ENCODE results near the gene CCDC175.

The CCDC175 gene

DNA sequence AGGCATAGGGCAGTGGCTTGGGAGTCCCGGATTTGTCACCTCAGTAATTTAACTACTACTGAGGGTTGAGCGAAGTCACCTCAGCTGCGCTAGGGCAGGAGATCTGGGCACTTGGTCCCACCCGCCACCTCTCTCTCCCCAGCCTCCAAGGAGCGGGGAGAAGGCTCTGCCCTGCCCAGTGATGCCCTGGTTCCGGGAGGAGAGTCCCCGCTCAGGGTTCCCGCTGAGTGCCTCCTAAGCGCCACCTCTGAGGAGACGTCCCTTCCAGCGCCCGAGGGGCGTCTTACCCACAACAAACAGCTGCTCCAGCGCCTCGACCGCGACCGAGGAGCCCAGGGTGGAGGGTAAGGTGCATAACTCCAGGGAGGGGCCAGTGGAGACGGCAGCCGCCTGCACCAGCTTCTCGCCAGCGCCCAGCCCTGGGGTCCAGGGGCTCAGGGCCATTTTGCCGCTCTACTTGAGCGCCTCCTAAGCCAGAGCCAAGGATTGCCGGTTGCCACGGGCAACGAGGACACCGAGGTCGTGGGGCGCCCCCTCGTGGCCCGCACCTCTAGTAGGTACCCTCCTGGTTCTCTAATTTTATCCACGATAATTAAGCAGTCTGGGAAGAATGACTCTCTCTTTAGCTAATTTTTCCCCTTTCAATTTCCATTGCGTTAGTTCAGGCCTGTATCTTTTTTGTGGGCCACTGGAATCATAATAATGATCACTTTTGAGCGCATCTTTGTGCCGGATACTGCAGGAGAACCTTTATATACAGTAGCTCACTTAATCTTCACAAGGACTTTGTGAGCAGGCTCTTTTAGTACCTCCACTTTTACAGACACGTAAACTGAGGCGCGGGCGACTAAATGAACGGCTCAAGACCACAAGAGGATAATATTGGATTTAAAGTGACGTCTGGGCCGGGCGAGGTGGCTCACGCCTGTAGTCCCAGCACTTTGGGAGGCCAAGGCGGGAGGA is at the start of gene CCDC175:
Gene CCDC175, minus strand, starts transcription at position 481 of the 963 bp plus-strand sequence. Its CDS starts 37 bp downstream, at position 444.
- H3K27me3 ChIP-seq (replicated peaks; ENCODE audit: control insufficient read depth, insufficient read depth, low read length): no peaks in the 10 kb centered on the region
- H3K4me3 ChIP-seq (ENCODE audit: low read length): peak within 1 kb of the TSS; percentile 70
- peak; percentile 68 for DNase-seq (ENCODE audit: low read depth)
- no peak within 1 kb of the TSS for H3K9ac ChIP-seq (ENCODE audit: low read length)
- no peaks in the 10 kb centered on the region for H3K4me1 ChIP-seq (ENCODE audit: control insufficient read depth, insufficient read depth, low read length)
- H3K36me3 ChIP-seq (ENCODE audit: control insufficient read depth, insufficient read depth, low read length, severe bottlenecking): no peaks in the 10 kb centered on the region
- no peaks in the 10 kb centered on the region for H3K9me3 ChIP-seq (ENCODE audit: control insufficient read depth, low read length)

DNA sequence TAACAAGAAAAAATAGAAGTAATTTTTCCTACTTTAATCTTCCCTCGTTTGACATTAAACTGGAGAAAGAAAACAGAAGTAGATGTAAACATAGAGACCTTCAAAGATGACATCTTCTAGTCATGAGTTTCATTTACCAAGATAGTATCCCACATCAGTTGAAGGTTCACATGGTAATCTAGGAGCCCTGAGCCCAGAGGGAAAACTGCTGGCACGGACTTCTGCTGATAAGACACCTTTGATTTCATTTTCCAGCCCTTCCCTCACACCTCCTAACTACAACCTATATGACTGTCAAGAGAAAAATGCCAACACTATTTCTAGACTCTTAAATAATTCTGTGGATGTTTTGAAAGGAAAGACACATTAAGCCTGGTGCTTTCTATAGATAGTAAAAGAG is 46.0 kb upstream of the CCDC175 start:
- no peak for DNase-seq (ENCODE audit: low read depth)
- Histone ChIP-seq H3K4me3 (ENCODE audit: low read length) (no peak overlapping the region), H3K27me3 (replicated peaks; ENCODE audit: control insufficient read depth, insufficient read depth, low read length) (no peaks in the 10 kb centered on the region), H3K9me3 (ENCODE audit: control insufficient read depth, low read length) (no peaks in the 10 kb centered on the region), H3K36me3 (ENCODE audit: control insufficient read depth, insufficient read depth, low read length, severe bottlenecking) (no peaks in the 10 kb centered on the region), H3K9ac (ENCODE audit: low read length) (no peak overlapping the region), H3K4me1 (ENCODE audit: control insufficient read depth, insufficient read depth, low read length) (no peaks in the 10 kb centered on the region)

DNA sequence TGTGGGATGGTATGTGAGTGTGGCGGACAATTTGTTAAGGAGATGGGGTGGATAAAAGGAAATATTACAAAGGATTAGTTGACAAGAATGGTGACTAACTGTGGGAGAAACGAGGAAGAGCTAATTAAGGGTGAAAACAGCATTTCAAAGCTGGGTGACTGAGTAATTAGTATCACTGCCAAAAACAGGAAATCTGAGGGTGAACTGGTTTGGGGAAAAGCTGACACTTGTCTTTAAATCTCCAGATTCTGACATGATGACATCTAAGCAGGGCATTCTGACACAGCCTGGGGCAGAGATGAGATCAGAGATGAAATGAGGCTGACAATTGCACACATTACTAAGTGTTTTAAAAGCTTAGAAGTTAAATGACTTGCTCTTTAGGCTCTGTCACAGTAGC is 42.4 kb upstream of the CCDC175 start:
- Histone ChIP-seq H3K4me1 (ENCODE audit: control insufficient read depth, insufficient read depth, low read length) (no peaks in the 10 kb centered on the region), H3K9me3 (ENCODE audit: control insufficient read depth, low read length) (peaks cover 4% of the 10 kb centered on the region), H3K27me3 (replicated peaks; ENCODE audit: control insufficient read depth, insufficient read depth, low read length) (no peaks in the 10 kb centered on the region), H3K4me3 (ENCODE audit: low read length) (no peak overlapping the region), H3K9ac (ENCODE audit: low read length) (no peak overlapping the region), H3K36me3 (ENCODE audit: control insufficient read depth, insufficient read depth, low read length, severe bottlenecking) (no peaks in the 10 kb centered on the region)
- no peak for DNase-seq (ENCODE audit: low read depth)

DNA sequence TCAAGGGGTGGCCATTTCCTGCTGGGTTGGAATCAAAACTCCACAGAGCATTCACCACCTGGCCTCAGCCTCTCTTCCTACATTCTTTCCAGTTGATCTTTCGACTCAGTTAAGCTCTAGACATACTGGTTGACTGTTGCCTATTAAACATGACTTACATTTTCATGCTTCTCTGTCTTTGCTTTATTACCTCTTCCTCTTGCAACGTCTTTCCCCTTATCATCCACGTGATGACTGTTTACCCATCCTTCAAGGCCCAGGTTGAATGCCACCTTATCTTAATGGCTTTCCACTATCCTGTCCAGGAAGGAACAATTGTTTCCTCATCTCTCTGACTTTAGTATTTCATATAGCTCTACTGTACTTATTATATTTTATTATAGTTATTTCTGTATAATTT is 24.4 kb upstream of the CCDC175 start:
- Histone ChIP-seq H3K9ac (ENCODE audit: low read length) (no peak overlapping the region), H3K4me1 (ENCODE audit: control insufficient read depth, insufficient read depth, low read length) (no peaks in the 10 kb centered on the region), H3K4me3 (ENCODE audit: low read length) (no peak overlapping the region), H3K27me3 (replicated peaks; ENCODE audit: control insufficient read depth, insufficient read depth, low read length) (no peaks in the 10 kb centered on the region), H3K36me3 (ENCODE audit: control insufficient read depth, insufficient read depth, low read length, severe bottlenecking) (no peaks in the 10 kb centered on the region), H3K9me3 (ENCODE audit: control insufficient read depth, low read length) (no peaks in the 10 kb centered on the region)
- DNase-seq (ENCODE audit: low read depth): no peak

DNA sequence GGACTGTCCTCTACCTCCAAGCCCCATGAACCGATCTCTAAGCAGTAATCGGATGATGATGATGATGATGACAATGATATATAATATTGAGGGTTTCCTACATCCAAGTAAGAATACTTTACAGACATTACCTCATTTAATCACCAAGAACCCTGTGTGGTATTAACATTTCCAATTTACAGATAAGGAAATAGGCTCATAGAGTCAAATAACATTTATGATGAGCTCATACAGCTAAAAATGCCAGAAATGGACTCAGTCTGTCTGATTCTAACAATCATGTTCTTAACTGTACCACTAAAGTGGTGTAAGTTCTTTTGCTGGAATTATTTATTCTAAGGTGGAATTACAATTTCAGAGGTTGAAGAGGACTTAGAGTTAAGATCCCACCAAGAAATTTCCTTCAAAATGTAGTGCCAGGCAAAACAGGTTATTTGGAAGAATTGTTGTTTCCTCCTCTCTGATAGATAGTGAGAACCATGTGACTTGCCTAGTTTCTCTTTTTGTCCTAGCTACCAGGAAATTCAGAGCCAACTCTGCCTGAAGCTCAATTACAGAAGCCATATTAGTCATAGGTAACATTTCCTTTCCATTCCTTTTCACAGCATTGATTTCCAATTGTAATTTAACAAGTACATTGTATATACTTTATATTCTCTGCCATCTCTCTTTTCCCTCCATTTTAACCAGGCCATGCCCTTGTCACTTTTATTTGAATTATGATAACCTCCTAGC is 23.8 kb upstream of the CCDC175 start:
- H3K4me3 ChIP-seq (ENCODE audit: low read length): no peak overlapping the region
- no peaks in the 10 kb centered on the region for H3K9me3 ChIP-seq (ENCODE audit: control insufficient read depth, low read length)
- no peaks in the 10 kb centered on the region for H3K4me1 ChIP-seq (ENCODE audit: control insufficient read depth, insufficient read depth, low read length)
- H3K27me3 ChIP-seq (replicated peaks; ENCODE audit: control insufficient read depth, insufficient read depth, low read length): no peaks in the 10 kb centered on the region
- no peaks in the 10 kb centered on the region for H3K36me3 ChIP-seq (ENCODE audit: control insufficient read depth, insufficient read depth, low read length, severe bottlenecking)
- DNase-seq (ENCODE audit: low read depth): no peak
- H3K9ac ChIP-seq (ENCODE audit: low read length): no peak overlapping the region

DNA sequence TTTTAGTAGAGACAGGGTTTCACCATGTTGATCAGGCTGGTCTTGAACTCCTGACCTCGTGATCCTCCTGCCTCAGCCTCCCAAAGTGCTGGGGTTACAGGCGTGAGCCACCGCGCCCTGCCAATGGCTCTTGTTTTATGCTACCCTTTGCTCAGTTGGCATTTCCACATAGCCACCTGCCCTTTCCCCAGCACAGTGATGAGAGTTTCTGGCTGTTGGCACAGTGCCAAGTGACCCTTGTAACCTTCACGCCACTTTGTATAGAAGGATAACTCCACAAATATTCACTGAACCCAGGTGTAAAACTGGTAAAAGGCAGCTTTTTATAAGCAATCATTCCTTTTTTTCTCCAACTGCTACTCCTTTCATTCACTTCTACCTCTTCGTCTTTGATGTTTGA is 18.5 kb upstream of the CCDC175 start:
- Histone ChIP-seq H3K36me3 (ENCODE audit: control insufficient read depth, insufficient read depth, low read length, severe bottlenecking) (no peaks in the 10 kb centered on the region), H3K27me3 (replicated peaks; ENCODE audit: control insufficient read depth, insufficient read depth, low read length) (peaks cover 7% of the 10 kb centered on the region), H3K4me3 (ENCODE audit: low read length) (no peak overlapping the region), H3K9me3 (ENCODE audit: control insufficient read depth, low read length) (no peaks in the 10 kb centered on the region), H3K4me1 (ENCODE audit: control insufficient read depth, insufficient read depth, low read length) (no peaks in the 10 kb centered on the region), H3K9ac (ENCODE audit: low read length) (no peak overlapping the region)
- DNase-seq (ENCODE audit: low read depth): no peak

DNA sequence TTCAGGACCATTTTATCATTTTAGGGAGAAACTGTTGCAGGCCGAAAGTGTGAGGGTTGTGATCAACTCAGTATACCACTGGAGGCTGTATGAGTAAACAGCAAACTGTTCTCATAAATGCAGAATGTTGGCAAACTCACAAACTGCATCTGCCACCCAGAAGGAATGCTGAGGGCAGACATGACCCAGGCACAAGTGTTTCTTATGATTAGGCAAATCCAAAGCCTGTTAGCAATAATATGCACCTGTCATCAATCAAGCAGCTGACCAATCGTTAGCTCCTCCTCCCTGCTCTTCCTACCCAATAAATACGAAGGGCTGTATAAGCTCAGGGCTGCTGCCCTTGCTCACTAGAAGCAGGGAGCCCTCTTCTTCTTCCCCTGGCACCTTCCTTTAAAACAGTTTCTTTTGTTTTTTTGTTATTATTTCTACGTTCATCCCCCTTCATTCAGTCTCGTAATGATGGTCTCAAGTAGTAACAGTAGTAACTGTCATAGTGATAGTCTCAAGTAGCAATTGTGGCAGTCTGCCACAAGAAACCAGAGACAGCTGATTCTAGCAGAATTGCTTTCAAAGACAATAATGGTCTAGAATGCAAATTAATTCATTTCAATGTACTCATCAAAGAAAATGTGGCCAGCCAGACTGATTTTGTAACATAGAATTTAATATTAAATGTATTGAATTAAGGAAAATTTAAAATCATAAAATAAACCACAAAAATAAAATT is 15.2 kb upstream of the CCDC175 start:
- no peaks in the 10 kb centered on the region for H3K36me3 ChIP-seq (ENCODE audit: control insufficient read depth, insufficient read depth, low read length, severe bottlenecking)
- H3K4me1 ChIP-seq (ENCODE audit: control insufficient read depth, insufficient read depth, low read length): no peaks in the 10 kb centered on the region
- H3K4me3 ChIP-seq (ENCODE audit: low read length): no peak overlapping the region
- peaks cover 7% of the 10 kb centered on the region for H3K27me3 ChIP-seq (replicated peaks; ENCODE audit: control insufficient read depth, insufficient read depth, low read length)
- DNase-seq (ENCODE audit: low read depth): no peak
- H3K9me3 ChIP-seq (ENCODE audit: control insufficient read depth, low read length): no peaks in the 10 kb centered on the region
- H3K9ac ChIP-seq (ENCODE audit: low read length): no peak overlapping the region

DNA sequence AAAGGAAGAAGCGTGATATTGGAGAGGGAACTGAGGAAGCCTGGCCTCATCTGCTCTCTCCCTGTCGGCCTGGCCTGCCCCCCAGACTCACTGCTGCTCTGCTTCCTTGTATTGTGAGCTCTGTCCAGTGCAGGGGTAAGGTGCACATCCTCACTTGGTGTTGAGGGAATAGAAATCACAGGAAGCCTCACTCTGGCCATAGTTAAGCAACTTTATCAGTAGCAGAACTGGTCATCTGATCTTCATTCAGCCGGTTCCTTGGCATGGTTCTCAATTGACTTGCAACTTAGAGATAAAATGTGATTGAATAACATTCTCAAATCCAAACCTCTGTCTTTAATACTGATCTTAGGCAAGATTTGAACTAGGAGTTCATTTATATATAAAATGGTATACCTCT is 11.5 kb upstream of the CCDC175 start:
- no peak for DNase-seq (ENCODE audit: low read depth)
- Histone ChIP-seq H3K36me3 (ENCODE audit: control insufficient read depth, insufficient read depth, low read length, severe bottlenecking) (no peaks in the 10 kb centered on the region), H3K9ac (ENCODE audit: low read length) (no peak overlapping the region)

DNA sequence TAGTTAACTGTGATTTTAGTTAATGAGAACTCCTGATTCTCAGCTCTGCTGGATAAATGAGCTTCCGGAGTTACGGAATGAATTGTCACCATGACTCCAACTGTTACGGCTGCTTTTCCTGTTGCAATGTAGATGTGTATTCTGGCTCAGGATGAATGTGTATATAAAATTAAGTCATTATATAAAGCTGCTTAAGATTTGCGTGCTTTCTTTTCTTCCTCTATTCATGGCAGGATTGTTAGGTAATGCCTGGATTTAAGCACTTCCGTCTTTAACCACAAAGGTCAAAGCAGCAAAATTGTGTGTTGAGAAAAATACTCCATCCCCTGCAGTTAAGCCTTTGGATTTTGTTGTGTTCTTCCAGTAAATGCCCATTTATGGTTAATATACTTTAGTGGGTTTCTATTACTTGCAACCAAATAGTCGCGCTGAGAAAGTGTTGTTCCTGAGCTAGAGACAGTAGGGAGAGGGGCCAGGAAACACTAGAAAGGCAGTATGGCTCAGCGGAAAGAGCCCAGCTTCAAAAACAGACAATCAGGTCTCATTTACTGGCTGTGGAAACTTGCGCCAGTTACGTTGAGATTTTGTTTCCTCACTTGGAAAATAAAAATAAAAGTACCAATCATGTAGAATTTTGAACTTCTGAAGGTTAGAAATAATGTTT is 9.4 kb upstream of the CCDC175 start:
- H3K36me3 ChIP-seq (ENCODE audit: control insufficient read depth, insufficient read depth, low read length, severe bottlenecking): no peaks in the 10 kb centered on the region
- peak; percentile 75 for DNase-seq (ENCODE audit: low read depth)
- H3K4me1 ChIP-seq (ENCODE audit: control insufficient read depth, insufficient read depth, low read length): no peaks in the 10 kb centered on the region
- no peaks in the 10 kb centered on the region for H3K9me3 ChIP-seq (ENCODE audit: control insufficient read depth, low read length)
- H3K9ac ChIP-seq (ENCODE audit: low read length): no peak overlapping the region
- no peaks in the 10 kb centered on the region for H3K27me3 ChIP-seq (replicated peaks; ENCODE audit: control insufficient read depth, insufficient read depth, low read length)
- no peak overlapping the region for H3K4me3 ChIP-seq (ENCODE audit: low read length)

More for the DNA sequence above, 11.5 kb upstream of the CCDC175 start:
- H3K4me3 ChIP-seq (ENCODE audit: low read length): no peak overlapping the region
- no peaks in the 10 kb centered on the region for H3K27me3 ChIP-seq (replicated peaks; ENCODE audit: control insufficient read depth, insufficient read depth, low read length)
- H3K9me3 ChIP-seq (ENCODE audit: control insufficient read depth, low read length): no peaks in the 10 kb centered on the region
- no peaks in the 10 kb centered on the region for H3K4me1 ChIP-seq (ENCODE audit: control insufficient read depth, insufficient read depth, low read length)

DNA sequence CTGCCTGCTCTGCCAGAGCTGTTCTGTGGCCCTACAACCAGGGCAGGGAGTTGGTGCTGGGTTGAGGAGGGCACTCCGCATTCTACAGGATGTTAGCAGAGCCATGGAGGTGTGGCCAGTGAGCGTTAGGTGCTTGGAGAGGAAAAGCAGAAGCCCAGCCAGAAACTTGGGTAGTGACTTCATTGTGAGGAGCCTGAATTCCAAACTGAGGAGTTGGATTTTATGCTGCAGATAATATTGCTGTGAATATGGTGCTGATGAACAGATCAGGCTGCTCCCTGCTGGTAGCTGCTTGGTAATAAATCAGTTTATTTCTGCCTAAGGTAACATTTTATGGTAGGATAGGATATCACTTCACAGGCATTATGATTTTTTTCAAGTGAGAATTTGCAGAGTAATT is 7.1 kb upstream of the CCDC175 start:
- Histone ChIP-seq H3K4me1 (ENCODE audit: control insufficient read depth, insufficient read depth, low read length) (no peaks in the 10 kb centered on the region), H3K27me3 (replicated peaks; ENCODE audit: control insufficient read depth, insufficient read depth, low read length) (no peaks in the 10 kb centered on the region), H3K9ac (ENCODE audit: low read length) (no peak overlapping the region), H3K36me3 (ENCODE audit: control insufficient read depth, insufficient read depth, low read length, severe bottlenecking) (no peaks in the 10 kb centered on the region), H3K4me3 (ENCODE audit: low read length) (no peak overlapping the region), H3K9me3 (ENCODE audit: control insufficient read depth, low read length) (no peaks in the 10 kb centered on the region)
- DNase-seq (ENCODE audit: low read depth): peak; percentile 35
